Endothelial cell of umbilical vein (primary cell): ENCODE measurements around the gene ITPRIPL2. TPM values are rescaled to one million over a fixed set of nuclear protein-coding genes. Genes with fewer than 3 reads are reported as not detected.

Experiments
- BruUV-seq: library from RNA; stranded (reverse); fragments of 400-500 nt; replicated peaks from 2 replicates; lab custom pipeline; 2021; lab: Mats Ljungman, UMichigan
- CTCF ChIA-PET: fragments of 300-600, 350-600 bp; sonication (Branson Sonifier 250); formaldehyde crosslinking; loops from one replicate; lab custom pipeline; 2021; ENCODE audit warnings: antibody characterized with exemption, inconsistent platforms; lab: Charles Lee
- POLR2A ChIA-PET: fragments of 300-600, 350-600 bp; sonication (Branson Sonifier 250); formaldehyde crosslinking; loops from one replicate; lab custom pipeline; 2021; ENCODE audit warnings: antibody characterized with exemption, inconsistent platforms; lab: Charles Lee
- DNase-seq: peaks from one replicate; pipeline ENCODE4 v3.0.0-alpha.2; 2011; ENCODE audit warnings: low read depth, low spot score
- FAIRE-seq: peaks from 2 replicates; lab custom pipeline; 2011; peaks lifted over from hg19 to GRCh38; lab: Jason Lieb, UNC
- H2AFZ ChIP-seq: 2 replicates; pipeline ENCODE4 v1.6.0; 2012; ENCODE audit warnings: low read depth, low read length, control low read depth, inconsistent platforms
- H3K27ac ChIP-seq: 2 replicates; pipeline ENCODE4 v1.5.1; 2011; ENCODE audit warnings: low read depth, mild to moderate bottlenecking, control low read depth, low read length, moderate library complexity; ENCODE audit not compliant: insufficient read depth
- H3K27me3 ChIP-seq, 2 experiments: 2 replicates each; pipeline versions ENCODE4 v1.6.0 to v1.6.1; 2011; ENCODE audit warnings: low read length in 2 of 2, mixed read lengths in 1 of 2; ENCODE audit not compliant: control insufficient read depth in 2 of 2, insufficient read depth in 2 of 2
- H3K36me3 ChIP-seq, 2 experiments: 2 replicates in 1 of 2; 3 replicates in 1 of 2; pipeline ENCODE4 v1.5.1; 2011; ENCODE audit warnings: low read length in 2 of 2, mild to moderate bottlenecking in 1 of 2, moderate library complexity in 1 of 2; ENCODE audit not compliant: control insufficient read depth in 2 of 2, insufficient read depth in 2 of 2; ENCODE audit errors: extremely low read depth in 1 of 2
- H3K4me1 ChIP-seq: 3 replicates; pipeline ENCODE4 v1.5.1; 2011; ENCODE audit warnings: mild to moderate bottlenecking, low read length; ENCODE audit not compliant: control insufficient read depth, insufficient read depth; ENCODE audit errors: extremely low read depth
- H3K4me2 ChIP-seq: 2 replicates; pipeline ENCODE4 v1.6.1; 2011; ENCODE audit warnings: low read length, control low read depth, mixed read lengths; ENCODE audit not compliant: insufficient read depth
- H3K4me3 ChIP-seq, 3 experiments: fragments of 200-600 bp in 1 of 3; sonication (generic), shearing (Covaris generic) in 1 of 3; replicated peaks in 1 of 3; 2 replicates each; pipeline ENCODE4 v1.5.1; 2011 to 2016; ENCODE audit warnings: control low read depth in 3 of 3, low read length in 3 of 3, mild to moderate bottlenecking in 2 of 3, inconsistent platforms in 1 of 3, low read depth in 1 of 3, moderate library complexity in 1 of 3; ENCODE audit not compliant: insufficient read depth in 1 of 3
- H3K79me2 ChIP-seq: 2 replicates; pipeline ENCODE4 v1.6.0; 2012; ENCODE audit warnings: low read length, inconsistent platforms; ENCODE audit not compliant: control insufficient read depth, insufficient read depth
- H3K9ac ChIP-seq: replicated peaks from 2 replicates; pipeline ENCODE3; 2011; ENCODE audit warnings: low read length, control low read depth; ENCODE audit not compliant: insufficient read depth; ENCODE audit errors: extremely low read depth
- H3K9me1 ChIP-seq: replicated peaks from 3 replicates; pipeline ENCODE4 v1.6.0; 2011; ENCODE audit warnings: mild to moderate bottlenecking, low read length; ENCODE audit not compliant: control insufficient read depth, insufficient read depth; ENCODE audit errors: extremely low read depth
- H3K9me3 ChIP-seq: replicated peaks from 2 replicates; pipeline ENCODE4 v1.5.1; 2012; ENCODE audit warnings: low read length, inconsistent platforms; ENCODE audit not compliant: control insufficient read depth, insufficient read depth
- H4K20me1 ChIP-seq: replicated peaks from 2 replicates; pipeline ENCODE3; 2011; ENCODE audit warnings: mild to moderate bottlenecking, low read length; ENCODE audit not compliant: control insufficient read depth, insufficient read depth; ENCODE audit errors: extremely low read depth
- EZH2 ChIP-seq: IDR thresholded peaks from 2 replicates; pipeline ENCODE4 v1.6.1; 2012; ENCODE audit warnings: borderline replicate concordance, low read depth, mild to moderate bottlenecking, moderate library complexity, low read length, inconsistent platforms; ENCODE audit not compliant: severe bottlenecking
- FOS ChIP-seq: IDR thresholded peaks from 2 replicates; pipeline ENCODE4 v1.6.1; 2011; ENCODE audit warnings: mild to moderate bottlenecking, low read length, moderate library complexity, borderline replicate concordance; ENCODE audit not compliant: insufficient read depth
- GATA2 ChIP-seq: IDR thresholded peaks from 2 replicates; pipeline ENCODE4 v1.7.0; 2011; ENCODE audit warnings: low read depth, mild to moderate bottlenecking, moderate library complexity, mixed read lengths, low read length; ENCODE audit not compliant: insufficient read length, insufficient read depth
- JUN ChIP-seq: IDR thresholded peaks from 2 replicates; pipeline ENCODE4 v1.6.1; 2011; ENCODE audit warnings: borderline replicate concordance, low read depth; ENCODE audit not compliant: insufficient read length, insufficient read depth
- MAX ChIP-seq: IDR thresholded peaks from 2 replicates; pipeline ENCODE4 v1.6.1; 2011; ENCODE audit not compliant: insufficient read depth, insufficient read length
- MYC ChIP-seq: IDR thresholded peaks from one replicate; pipeline ENCODE4 v1.6.1; 2011; ENCODE audit warnings: mild to moderate bottlenecking, low read depth, low read length
- POLR2A ChIP-seq: IDR thresholded peaks from 2 replicates; pipeline ENCODE4 v1.6.1; 2012; ENCODE audit warnings: low read depth, mild to moderate bottlenecking, control low read depth, low read length
- POLR2AphosphoS5 ChIP-seq: IDR thresholded peaks from 2 replicates; pipeline ENCODE4 v1.6.1; 2012; ENCODE audit warnings: low read depth, mild to moderate bottlenecking, control low read depth, low read length, moderate library complexity; ENCODE audit not compliant: insufficient read depth
- dilution Hi-C: fragments of 300-500 bp; cut with MboI; formaldehyde crosslinking; loops from one replicate; pipeline ENCODE4 v1.15.0; 2019; ENCODE audit warnings: low sequenced_read_pairs; ENCODE audit not compliant: extremely low pct_ligation_motif_present
- intact Hi-C: fragments of 100-400 bp; cut with micrococcal nuclease; formaldehyde crosslinking; loops from one replicate; pipeline ENCODE4 v1.10.0; 2022
- polyA plus RNA-seq, 4 experiments: library from polyadenylated mRNA; depleted of rRNA in 3 of 4; stranded (reverse) in 3 of 4; unstranded in 1 of 4; fragments of >200 nt; gene quantifications; 2 replicates each; pipeline versions ENCODE4 v1.2.1 to v1.2.3, GENCODE V29; 2011 to 2012; ENCODE audit warnings: missing spikeins in 1 of 4
- total RNA-seq: library from RNA; stranded (reverse); gene quantifications from 2 replicates; pipeline ENCODE4 v1.2.3, GENCODE V29; 2021
- TF ChIP-seq, protein P1 (sequence below), 2 donors: IDR thresholded peaks; 1 replicate in 1 of 2; 2 replicates in 1 of 2; pipeline ENCODE4 v1.5.1; 2011; ENCODE audit warnings: low read length in 2 of 2, mild to moderate bottlenecking in 2 of 2, moderate library complexity in 2 of 2, control low read depth in 1 of 2, inconsistent platforms in 1 of 2, low read depth in 1 of 2; ENCODE audit not compliant: insufficient read depth in 1 of 2; ENCODE audit errors: extremely low read depth in 1 of 2

ITPRIPL2 gene
- total and polyA plus RNA-seq, 2 donors (not counting 3 experiments of a cell fraction or from before 2014, with no cell fraction given), result 10.9 to 40.8 TPM

- Histone ChIP-seq H3K9me1 (no peaks in the 10 kb centered on the region), H3K9ac (no peak overlapping the region), H3K4me3 (no peak overlapping the region), H3K79me2 (no peaks in the 10 kb centered on the region), H2AFZ (no peak overlapping the region), H3K36me3 (no peaks in the 10 kb centered on the region), H3K4me1 (peaks cover 22% of the 10 kb centered on the region), H3K4me2 (no peak overlapping the region), H3K9me3 (no peaks in the 10 kb centered on the region), H3K27me3 (no peaks in the 10 kb centered on the region), H3K27ac (no peak overlapping the region), H4K20me1 (no peaks in the 10 kb centered on the region)
- no peak for TF ChIP-seq MAX
- TF ChIP-seq POLR2AphosphoS5, result no peak
- TF ChIP-seq GATA2, result no peak
- TF ChIP-seq FOS, result no peak
- CTCF ChIA-PET, result interaction anchor here (1.0 to 1.1 kb wide), 3 partner anchors 10 to 52 kb away, joined by 3 read pairs; no protein-coding TSS in a partner anchor
- FAIRE-seq, result no peak
- no TSS peak for BruUV-seq
- dilution Hi-C loops, result no loop called here
- POLR2A ChIA-PET, result no interaction called here
- intact Hi-C loops, result no loop called here
- no peak for DNase-seq
Observed at GRCh38 chr16:19127674-19128131, 13.9 kb downstream of the ITPRIPL2 start.

GRCh38 chr16:19128454-19129200 lies 14.9 kb downstream of the ITPRIPL2 start:
- peaks cover 22% of the 10 kb centered on the region for H3K4me1 ChIP-seq
- DNase-seq (no peak), FAIRE-seq (no peak)
- H2AFZ ChIP-seq, result no peak overlapping the region
- no peak overlapping the region for H3K27ac ChIP-seq
- CTCF ChIA-PET, result no interaction called here
- TF ChIP-seq, protein P1, sequence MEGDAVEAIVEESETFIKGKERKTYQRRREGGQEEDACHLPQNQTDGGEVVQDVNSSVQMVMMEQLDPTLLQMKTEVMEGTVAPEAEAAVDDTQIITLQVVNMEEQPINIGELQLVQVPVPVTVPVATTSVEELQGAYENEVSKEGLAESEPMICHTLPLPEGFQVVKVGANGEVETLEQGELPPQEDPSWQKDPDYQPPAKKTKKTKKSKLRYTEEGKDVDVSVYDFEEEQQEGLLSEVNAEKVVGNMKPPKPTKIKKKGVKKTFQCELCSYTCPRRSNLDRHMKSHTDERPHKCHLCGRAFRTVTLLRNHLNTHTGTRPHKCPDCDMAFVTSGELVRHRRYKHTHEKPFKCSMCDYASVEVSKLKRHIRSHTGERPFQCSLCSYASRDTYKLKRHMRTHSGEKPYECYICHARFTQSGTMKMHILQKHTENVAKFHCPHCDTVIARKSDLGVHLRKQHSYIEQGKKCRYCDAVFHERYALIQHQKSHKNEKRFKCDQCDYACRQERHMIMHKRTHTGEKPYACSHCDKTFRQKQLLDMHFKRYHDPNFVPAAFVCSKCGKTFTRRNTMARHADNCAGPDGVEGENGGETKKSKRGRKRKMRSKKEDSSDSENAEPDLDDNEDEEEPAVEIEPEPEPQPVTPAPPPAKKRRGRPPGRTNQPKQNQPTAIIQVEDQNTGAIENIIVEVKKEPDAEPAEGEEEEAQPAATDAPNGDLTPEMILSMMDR (IDR thresholded peaks at IDR 0.05; ENCODE audit: extremely low read depth in 1 of 2, insufficient read depth in 1 of 2, low read depth in 1 of 2, low read length in 2 of 2), result no peak
- no peak for TF ChIP-seq FOS
- no peak for TF ChIP-seq GATA2
- TF ChIP-seq MYC, result no peak
- no peak for TF ChIP-seq EZH2
- TF ChIP-seq MAX, result no peak
- no peak for TF ChIP-seq POLR2AphosphoS5
- TF ChIP-seq JUN, result no peak
- no peak for TF ChIP-seq POLR2A
- no peaks in the 10 kb centered on the region for H3K27me3 ChIP-seq
- no peaks in the 10 kb centered on the region for H4K20me1 ChIP-seq
- no peaks in the 10 kb centered on the region for H3K79me2 ChIP-seq
- BruUV-seq, result no TSS peak
- H3K9me1 ChIP-seq, result no peaks in the 10 kb centered on the region
- H3K9ac ChIP-seq, result no peak overlapping the region
- dilution Hi-C loops (no loop called here), intact Hi-C loops (no loop called here)
- POLR2A ChIA-PET, result no interaction called here
- H3K36me3 ChIP-seq, result no peaks in the 10 kb centered on the region
- no peak overlapping the region for H3K4me3 ChIP-seq
- H3K9me3 ChIP-seq, result no peaks in the 10 kb centered on the region
- no peak overlapping the region for H3K4me2 ChIP-seq
